ENCODE results near the gene BTBD9.

- TF ChIP-seq CTCF (IDR thresholded peaks at IDR 0.05; ENCODE audit: borderline replicate concordance, extremely low read depth, low read length, poor library complexity, severe bottlenecking) (no peak), EZH2 (IDR thresholded peaks at IDR 0.05; ENCODE audit: borderline replicate concordance, low read depth, low read length, severe bottlenecking) (no peak)
Observed at GRCh38 chr6:38460186-38460585, 179.5 kb downstream of the BTBD9 start.

Measured in DND-41 (cell line).